Mesenchymal stem cell (in vitro differentiated cells and primary cell): ENCODE measurements around the gene SLC25A45.

Source experiments
- DNase-seq: peaks from one replicate; pipeline ENCODE4 v3.0.0-alpha.2; 2013
- H2AFZ ChIP-seq: one replicate; pipeline ENCODE4 v1.6.1; 2013; ENCODE audit warnings: low read depth, mild to moderate bottlenecking, control low read depth, inconsistent platforms, low read length, moderate library complexity
- H2AK5ac ChIP-seq: 2 replicates; pipeline ENCODE4 v1.6.1; 2013; ENCODE audit warnings: low read length, moderate library complexity, mild to moderate bottlenecking, inconsistent platforms; ENCODE audit not compliant: severe bottlenecking
- H2BK120ac ChIP-seq: one replicate; pipeline ENCODE4 v1.6.1; 2013; ENCODE audit warnings: low read depth, mild to moderate bottlenecking, inconsistent platforms, low read length, moderate library complexity
- H2BK12ac ChIP-seq, 2 experiments: one replicate each; pipeline ENCODE4 v1.6.1; 2013; ENCODE audit warnings: inconsistent platforms in 2 of 2, low read length in 2 of 2, mild to moderate bottlenecking in 2 of 2, moderate library complexity in 2 of 2, control low read depth in 1 of 2
- H2BK15ac ChIP-seq: one replicate; pipeline ENCODE4 v1.6.1; 2013; ENCODE audit warnings: mild to moderate bottlenecking, low read depth, inconsistent platforms; ENCODE audit not compliant: poor library complexity, severe bottlenecking
- H2BK5ac ChIP-seq: 2 replicates; pipeline ENCODE4 v1.6.1; 2013; ENCODE audit warnings: low read depth, mild to moderate bottlenecking, low read length, control low read depth, inconsistent platforms; ENCODE audit not compliant: poor library complexity, severe bottlenecking
- H3K14ac ChIP-seq, 2 experiments: one replicate each; pipeline ENCODE4 v1.6.1; 2013; ENCODE audit warnings: inconsistent platforms in 2 of 2, low read length in 2 of 2, control low read depth in 1 of 2, mild to moderate bottlenecking in 1 of 2, moderate library complexity in 1 of 2
- H3K18ac ChIP-seq, 2 experiments: one replicate each; pipeline ENCODE4 v1.6.1; 2013; ENCODE audit warnings: inconsistent platforms in 2 of 2, low read length in 2 of 2, control low read depth in 1 of 2, low read depth in 1 of 2, mild to moderate bottlenecking in 1 of 2
- H3K23ac ChIP-seq, 2 experiments: one replicate each; pipeline ENCODE4 v1.6.1; 2013; ENCODE audit warnings: inconsistent platforms in 2 of 2, low read length in 2 of 2, mild to moderate bottlenecking in 2 of 2, moderate library complexity in 2 of 2, control low read depth in 1 of 2
- H3K27ac ChIP-seq: 2 replicates; pipeline ENCODE4 v1.5.1; 2013; ENCODE audit warnings: mild to moderate bottlenecking, moderate library complexity, low read length, control low read depth, inconsistent platforms; ENCODE audit not compliant: poor library complexity, severe bottlenecking
- H3K27me3 ChIP-seq, 2 experiments: 2 replicates each; pipeline versions ENCODE4 v1.6.1 to v1.7.0; 2013; ENCODE audit warnings: low read length in 2 of 2, mild to moderate bottlenecking in 2 of 2, moderate library complexity in 2 of 2, control low read depth in 1 of 2, inconsistent platforms in 1 of 2; ENCODE audit not compliant: control insufficient read depth in 1 of 2, insufficient read depth in 1 of 2
- H3K36me3 ChIP-seq, 2 experiments: 2 replicates each; pipeline versions ENCODE4 v1.6.1 to v1.7.0; 2013; ENCODE audit warnings: low read length in 2 of 2, control low read depth in 1 of 2, inconsistent platforms in 1 of 2, low read depth in 1 of 2, mild to moderate bottlenecking in 1 of 2; ENCODE audit not compliant: insufficient read depth in 2 of 2, control insufficient read depth in 1 of 2
- H3K4ac ChIP-seq, 2 experiments: one replicate each; pipeline ENCODE4 v1.6.1; 2013; ENCODE audit warnings: inconsistent platforms in 2 of 2, low read length in 2 of 2, mild to moderate bottlenecking in 2 of 2, moderate library complexity in 2 of 2, control low read depth in 1 of 2, low read depth in 1 of 2
- H3K4me1 ChIP-seq: 2 replicates; pipeline ENCODE4 v1.6.1; 2013; ENCODE audit warnings: low read depth, low read length, control low read depth; ENCODE audit not compliant: control insufficient read depth, insufficient read depth
- H3K4me2 ChIP-seq: 2 replicates; pipeline ENCODE4 v1.6.1; 2013; ENCODE audit warnings: low read length, mild to moderate bottlenecking, inconsistent platforms; ENCODE audit not compliant: poor library complexity, severe bottlenecking
- H3K4me3 ChIP-seq, 2 experiments: 2 replicates each; pipeline versions ENCODE4 v1.5.1 to v1.7.0; 2013; ENCODE audit warnings: low read length in 2 of 2, mild to moderate bottlenecking in 2 of 2, control low read depth in 1 of 2, low read depth in 1 of 2; ENCODE audit not compliant: insufficient read depth in 1 of 2
- H3K79me1 ChIP-seq: replicated peaks from 2 replicates; pipeline ENCODE4 v1.6.1; 2013; ENCODE audit warnings: mild to moderate bottlenecking, control low read depth, low read length, inconsistent platforms; ENCODE audit not compliant: poor library complexity, severe bottlenecking
- H3K9ac ChIP-seq: 2 replicates; pipeline ENCODE4 v1.7.0; 2013; ENCODE audit warnings: mild to moderate bottlenecking, low read length, moderate library complexity
- H3K9me3 ChIP-seq: 2 replicates; pipeline ENCODE4 v1.7.0; 2013; ENCODE audit warnings: mild to moderate bottlenecking, low read length; ENCODE audit not compliant: control insufficient read depth
- H4K8ac ChIP-seq: one replicate; pipeline ENCODE4 v1.6.1; 2013; ENCODE audit warnings: inconsistent platforms, mild to moderate bottlenecking, low read length, moderate library complexity
- H4K91ac ChIP-seq: one replicate; pipeline ENCODE4 v1.6.1; 2013; ENCODE audit warnings: mild to moderate bottlenecking, low read length, inconsistent platforms
- WGBS: methylation state at CpG from one replicate; pipeline ENCODE4 v1.1.7; 2013; ENCODE audit warnings: mixed read lengths; 5-methylcytosine and 5-hydroxymethylcytosine counted together

Gene SLC25A45

DNA sequence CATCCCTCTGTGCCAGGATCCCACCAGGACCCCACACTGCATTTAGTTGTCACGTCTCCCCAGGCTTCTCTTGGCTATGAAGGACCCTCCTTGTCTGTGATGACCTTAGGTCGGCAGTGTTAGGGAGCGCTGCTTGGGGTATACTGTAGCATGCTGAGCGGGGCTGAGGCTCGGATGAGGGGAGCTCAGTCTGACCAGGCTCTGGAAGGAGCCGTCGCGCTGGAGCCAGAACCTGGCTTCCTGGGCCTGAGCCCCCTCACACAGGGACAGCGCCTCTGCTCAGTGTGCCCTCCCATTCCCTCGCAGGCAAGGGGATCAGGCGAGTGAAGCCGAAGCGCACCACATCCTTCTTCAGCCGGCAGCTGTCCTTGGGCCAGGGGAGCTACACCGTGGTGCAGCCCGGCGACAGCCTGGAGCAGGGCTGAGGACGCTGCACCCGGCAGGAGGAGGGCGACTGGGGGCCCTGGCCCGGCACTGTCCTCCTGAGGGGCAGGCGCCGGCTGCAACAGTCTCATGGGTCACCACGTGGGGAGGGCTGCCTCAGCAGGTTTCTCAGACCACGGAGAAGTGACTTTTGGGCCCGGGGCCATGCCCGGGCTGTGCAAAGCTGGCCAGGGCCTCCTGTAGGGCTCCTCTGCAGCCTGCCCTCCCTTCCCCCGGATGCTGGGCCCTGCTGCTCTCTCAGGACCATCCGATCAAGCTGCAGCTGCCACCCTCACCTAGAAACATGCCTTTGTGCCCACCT, 28.7 kb upstream of the SLC25A45 start:
- Histone ChIP-seq H3K4ac (no peak overlapping the region), H2AK5ac (no peak overlapping the region), H3K18ac (no peak overlapping the region), H2BK120ac (no peak overlapping the region), H4K91ac (no peak overlapping the region), H2BK12ac (no peak overlapping the region), H2BK15ac (no peak overlapping the region), H4K8ac (no peak overlapping the region), H3K4me1 (peaks cover 13% of the 10 kb centered on the region), H3K27me3 (no peaks in the 10 kb centered on the region), H3K4me3 (no peak overlapping the region), H3K4me2 (no peak overlapping the region), H2AFZ (no peak overlapping the region), H3K36me3 (peaks cover 60 to 71% of the 10 kb centered on the region in 2 experiments), H2BK5ac (no peak overlapping the region), H3K9ac (no peak overlapping the region), H3K23ac (no peak overlapping the region), H3K14ac (no peak overlapping the region), H3K27ac (no peak overlapping the region), H3K9me3 (no peaks in the 10 kb centered on the region), H3K79me1 (peaks cover 30% of the 10 kb centered on the region)
- no peak for DNase-seq
- 92% methylated on average over 28 of the region's 29 CpGs for WGBS

DNA sequence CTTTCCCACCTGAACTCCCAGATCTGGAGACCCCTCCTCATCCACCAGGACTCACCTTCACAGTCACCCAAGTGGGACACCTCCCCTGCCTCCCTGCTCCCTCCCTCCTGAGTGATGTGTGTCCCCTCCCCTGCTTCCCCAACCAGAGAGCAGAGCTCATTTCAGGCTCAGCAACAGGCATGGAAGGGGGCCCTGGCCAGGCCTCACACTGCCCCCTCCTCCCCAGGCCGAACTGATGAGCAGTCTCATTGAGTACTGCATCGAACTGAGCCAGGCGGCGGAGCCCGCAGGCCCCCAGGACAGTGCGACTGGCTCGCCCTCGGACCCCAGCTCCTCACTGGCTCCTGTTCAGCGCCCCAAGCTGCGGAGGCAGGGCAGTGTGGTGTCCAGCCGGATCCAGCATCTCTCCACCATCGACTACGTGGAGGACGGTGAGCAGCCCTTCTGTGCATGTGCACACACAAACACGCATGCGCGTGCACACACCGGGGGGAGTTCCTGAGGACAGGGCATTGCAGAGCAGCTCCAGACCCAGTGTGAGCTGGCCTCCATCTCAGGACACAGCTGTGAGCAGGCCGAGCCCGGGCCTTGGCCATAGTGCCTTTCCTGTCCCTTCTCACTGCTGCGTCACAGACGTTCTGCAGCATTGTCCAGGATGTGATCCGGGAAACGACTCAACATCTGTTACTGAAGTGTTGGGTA, 22.3 kb upstream of the SLC25A45 start:
- no peak overlapping the region for H3K9ac ChIP-seq
- peak overlapping the region; percentile 47 for H4K8ac ChIP-seq
- H3K36me3 ChIP-seq = peaks cover 70 to 86% of the 10 kb centered on the region in 2 experiments
- DNase-seq = no peak
- no peak overlapping the region for H2BK120ac ChIP-seq
- H2BK15ac ChIP-seq = no peak overlapping the region
- peak overlapping the region; percentile 11 for H4K91ac ChIP-seq
- peak overlapping the region in 1 of 2 experiments; percentile 25 for H3K18ac ChIP-seq
- peaks cover 12% of the 10 kb centered on the region for H3K4me1 ChIP-seq
- no peak overlapping the region for H2AK5ac ChIP-seq
- H3K27me3 ChIP-seq = no peaks in the 10 kb centered on the region
- H3K14ac ChIP-seq = no peak overlapping the region
- no peak overlapping the region for H3K4ac ChIP-seq
- H2BK5ac ChIP-seq = no peak overlapping the region
- no peak overlapping the region for H3K4me3 ChIP-seq
- peak overlapping the region in 1 of 2 experiments; percentile 49 for H2BK12ac ChIP-seq
- H3K23ac ChIP-seq = no peak overlapping the region
- no peak overlapping the region for H2AFZ ChIP-seq
- WGBS = 95% methylated on average over 24 of the region's 24 CpGs
- H3K27ac ChIP-seq = no peak overlapping the region
- H3K79me1 ChIP-seq = peaks cover 35% of the 10 kb centered on the region
- H3K9me3 ChIP-seq = no peaks in the 10 kb centered on the region
- H3K4me2 ChIP-seq = no peak overlapping the region

DNA sequence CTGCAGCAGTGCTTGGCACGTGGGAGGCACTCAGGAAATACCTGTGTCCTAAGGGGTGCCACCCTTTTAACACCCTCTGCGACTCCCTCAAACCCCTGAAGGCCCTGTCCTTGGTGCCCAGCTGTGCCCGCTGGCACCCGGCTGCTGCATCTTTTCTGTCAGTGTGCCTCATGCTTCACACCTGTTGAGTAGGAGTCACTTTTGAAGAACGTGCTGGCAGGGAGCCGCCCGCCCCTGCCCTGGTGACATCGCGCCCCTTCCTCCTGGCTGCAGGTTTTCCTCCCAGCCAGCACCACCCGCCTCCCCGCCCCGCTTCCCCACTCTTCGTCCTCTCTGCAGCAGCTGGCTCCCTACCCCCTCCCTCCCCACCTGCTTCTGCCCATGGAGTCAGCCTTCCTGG, 21.8 kb upstream of the SLC25A45 start:
- Histone ChIP-seq H3K9ac (no peak overlapping the region), H3K4me3 (peak overlapping the region in 1 of 2 experiments; percentile 33), H3K36me3 (peaks cover 70 to 86% of the 10 kb centered on the region in 2 experiments), H3K23ac (no peak overlapping the region), H3K4me2 (no peak overlapping the region), H3K79me1 (peaks cover 38% of the 10 kb centered on the region), H2BK12ac (no peak overlapping the region), H3K27me3 (no peaks in the 10 kb centered on the region), H2AK5ac (no peak overlapping the region), H3K4ac (no peak overlapping the region), H4K91ac (peak overlapping the region; percentile 30), H2BK15ac (no peak overlapping the region), H3K27ac (no peak overlapping the region), H3K18ac (no peak overlapping the region), H4K8ac (no peak overlapping the region), H2BK120ac (no peak overlapping the region), H3K14ac (no peak overlapping the region), H3K4me1 (peaks cover 12% of the 10 kb centered on the region), H3K9me3 (no peaks in the 10 kb centered on the region), H2BK5ac (no peak overlapping the region), H2AFZ (no peak overlapping the region)
- WGBS = 95% methylated on average over 13 of the region's 13 CpGs
- no peak for DNase-seq

DNA sequence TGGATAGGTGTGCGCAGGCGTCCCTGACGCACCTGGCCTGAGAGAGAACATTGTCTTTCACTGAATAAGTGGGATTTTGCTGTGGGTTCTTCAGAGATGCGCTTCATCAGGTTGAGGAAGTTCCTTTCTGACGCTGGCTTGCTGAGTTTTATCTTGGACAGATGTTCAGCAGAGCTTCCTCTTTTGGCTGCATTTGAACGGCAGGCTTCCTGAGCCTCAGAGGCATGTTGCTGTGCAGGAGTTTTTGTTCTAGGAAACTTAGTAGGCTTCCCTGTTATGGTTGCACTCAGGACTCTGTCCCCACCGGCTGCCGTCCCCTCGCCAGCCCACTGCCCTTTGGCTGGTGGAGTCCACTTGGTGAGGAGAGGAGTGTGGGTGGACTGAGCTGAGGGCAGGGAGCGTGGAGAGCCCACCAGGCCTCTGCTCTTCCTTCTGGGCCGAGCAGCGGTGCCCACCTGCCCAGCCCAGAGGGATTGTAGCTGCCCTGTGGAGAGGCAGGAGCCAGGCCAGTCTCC, 21.2 kb upstream of the SLC25A45 start:
- Histone ChIP-seq H3K27me3 (no peaks in the 10 kb centered on the region), H2BK120ac (no peak overlapping the region), H4K8ac (peak overlapping the region; percentile 9), H2BK15ac (no peak overlapping the region), H3K4me2 (no peak overlapping the region), H2BK12ac (no peak overlapping the region), H2AFZ (no peak overlapping the region), H3K4me3 (peak overlapping the region in 1 of 2 experiments; percentile 33), H3K36me3 (peaks cover 68 to 83% of the 10 kb centered on the region in 2 experiments), H3K4me1 (peaks cover 12% of the 10 kb centered on the region), H4K91ac (peak overlapping the region; percentile 30), H2BK5ac (no peak overlapping the region), H3K79me1 (peaks cover 38% of the 10 kb centered on the region), H2AK5ac (no peak overlapping the region), H3K14ac (no peak overlapping the region), H3K4ac (no peak overlapping the region), H3K9me3 (no peaks in the 10 kb centered on the region), H3K9ac (no peak overlapping the region), H3K18ac (no peak overlapping the region), H3K23ac (no peak overlapping the region), H3K27ac (no peak overlapping the region)
- 97% methylated on average over 12 of the region's 12 CpGs for WGBS
- DNase-seq = no peak
